ENCODE results near the gene RBBP8NL. TPM values are rescaled to one million over a fixed set of nuclear protein-coding genes. Genes with fewer than 3 reads are reported as not detected.

The RBBP8NL gene
- total and polyA plus RNA-seq, 2 donors (not counting 1 experiment from before 2014, with no cell fraction given): not detected

DNA sequence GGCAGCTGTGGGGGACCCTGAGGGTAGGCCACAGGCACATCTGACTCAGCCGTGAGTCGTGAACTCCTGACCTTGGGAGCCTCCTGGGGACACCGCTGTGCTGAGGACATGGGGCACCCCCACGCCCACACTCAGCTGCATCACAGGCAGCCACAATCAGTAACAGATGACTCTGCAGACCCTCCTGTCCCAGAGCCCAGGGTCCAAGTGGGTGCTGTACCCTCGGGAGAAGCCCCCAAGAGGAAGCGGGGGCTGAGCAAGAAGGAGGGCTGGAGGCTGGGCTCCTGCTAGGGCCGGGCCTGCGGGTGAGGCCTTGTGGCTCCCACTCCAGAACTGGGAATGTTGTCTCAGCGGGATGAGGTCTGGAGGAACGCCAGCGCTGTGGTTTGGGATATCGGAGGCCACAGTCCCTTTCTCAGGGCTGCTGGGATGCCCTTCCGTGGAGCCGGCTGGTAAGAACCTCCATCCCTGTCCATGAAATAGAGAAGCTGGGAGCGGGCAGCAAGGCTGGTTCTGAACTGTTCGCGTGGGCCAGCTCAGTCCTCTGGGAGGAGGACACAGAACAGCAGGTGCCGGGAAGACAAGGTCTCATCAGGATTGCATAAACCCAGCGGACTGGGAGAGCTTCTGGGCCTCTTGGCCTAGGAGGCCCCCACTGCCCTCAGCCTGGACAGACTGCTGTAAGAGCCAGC lies 57.1 kb downstream of the RBBP8NL start:
- Histone ChIP-seq H3K36me3 (ENCODE audit: control insufficient read depth, insufficient read depth, low read length) (no peaks in the 10 kb centered on the region), H4K20me1 (ENCODE audit: control insufficient read depth, extremely low read depth, insufficient read depth, low read length) (no peaks in the 10 kb centered on the region), H3K27ac (ENCODE audit: insufficient read depth, low read length) (peak overlapping the region; percentile 47), H3K4me1 (ENCODE audit: control insufficient read depth, extremely low read depth, insufficient read depth, low read length) (peaks cover 46% of the 10 kb centered on the region), H3K9me3 (ENCODE audit: control insufficient read depth, insufficient read depth, low read depth, low read length) (no peaks in the 10 kb centered on the region), H3K9ac (ENCODE audit: insufficient read depth, low read length) (no peak overlapping the region), H3K79me2 (ENCODE audit: control insufficient read depth, insufficient read depth, low read length) (no peaks in the 10 kb centered on the region), H3K4me3 (replicated peaks in 1 of 4; ENCODE audit: control extremely low read depth in 1 of 4, insufficient read depth in 1 of 4, low read depth in 3 of 4, low read length in 4 of 4) (peak overlapping the region in 1 of 4 experiments; percentile 12), H3K4me2 (ENCODE audit: extremely low read depth, insufficient read depth, low read length) (peak overlapping the region; percentile 54), H2AFZ (ENCODE audit: low read length) (no peak overlapping the region), H3K27me3 (ENCODE audit: control insufficient read depth, insufficient read depth, low read length) (no peaks in the 10 kb centered on the region)
- TF ChIP-seq, protein P1, sequence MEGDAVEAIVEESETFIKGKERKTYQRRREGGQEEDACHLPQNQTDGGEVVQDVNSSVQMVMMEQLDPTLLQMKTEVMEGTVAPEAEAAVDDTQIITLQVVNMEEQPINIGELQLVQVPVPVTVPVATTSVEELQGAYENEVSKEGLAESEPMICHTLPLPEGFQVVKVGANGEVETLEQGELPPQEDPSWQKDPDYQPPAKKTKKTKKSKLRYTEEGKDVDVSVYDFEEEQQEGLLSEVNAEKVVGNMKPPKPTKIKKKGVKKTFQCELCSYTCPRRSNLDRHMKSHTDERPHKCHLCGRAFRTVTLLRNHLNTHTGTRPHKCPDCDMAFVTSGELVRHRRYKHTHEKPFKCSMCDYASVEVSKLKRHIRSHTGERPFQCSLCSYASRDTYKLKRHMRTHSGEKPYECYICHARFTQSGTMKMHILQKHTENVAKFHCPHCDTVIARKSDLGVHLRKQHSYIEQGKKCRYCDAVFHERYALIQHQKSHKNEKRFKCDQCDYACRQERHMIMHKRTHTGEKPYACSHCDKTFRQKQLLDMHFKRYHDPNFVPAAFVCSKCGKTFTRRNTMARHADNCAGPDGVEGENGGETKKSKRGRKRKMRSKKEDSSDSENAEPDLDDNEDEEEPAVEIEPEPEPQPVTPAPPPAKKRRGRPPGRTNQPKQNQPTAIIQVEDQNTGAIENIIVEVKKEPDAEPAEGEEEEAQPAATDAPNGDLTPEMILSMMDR (conservative IDR thresholded peaks at IDR 0.05 in 1 of 2, IDR thresholded peaks at IDR 0.05 in 1 of 2; ENCODE audit: low read depth in 1 of 2, low read length in 2 of 2): no peak
- no peak for TF ChIP-seq EZH2 (IDR thresholded peaks at IDR 0.05; ENCODE audit: low read length, missing control alignments)
- peak; percentile 87 to 89 for DNase-seq (ENCODE audit: low read depth in 2 of 2)

DNA sequence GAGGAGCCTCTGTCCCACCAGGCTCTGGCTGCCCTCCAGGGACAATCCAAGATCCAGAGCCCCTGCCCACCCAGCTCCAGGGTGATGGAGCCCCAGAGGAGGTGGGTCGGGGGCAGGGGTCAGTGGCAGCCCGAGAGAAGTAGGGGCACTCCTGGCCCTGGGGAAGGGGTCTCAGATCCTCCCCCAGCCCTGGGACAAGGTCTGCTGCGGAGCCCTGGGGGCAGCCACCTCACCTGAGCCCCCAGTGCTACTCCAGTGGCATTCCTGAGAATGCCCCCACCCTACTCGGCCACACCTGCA lies 57.6 kb downstream of the RBBP8NL start:
- H3K27me3 ChIP-seq (ENCODE audit: control insufficient read depth, insufficient read depth, low read length): no peaks in the 10 kb centered on the region
- peaks cover 42% of the 10 kb centered on the region for H3K4me1 ChIP-seq (ENCODE audit: control insufficient read depth, extremely low read depth, insufficient read depth, low read length)
- H3K36me3 ChIP-seq (ENCODE audit: control insufficient read depth, insufficient read depth, low read length): peaks cover 2% of the 10 kb centered on the region
- peak overlapping the region; percentile 47 for H3K27ac ChIP-seq (ENCODE audit: insufficient read depth, low read length)
- H3K9ac ChIP-seq (ENCODE audit: insufficient read depth, low read length): no peak overlapping the region
- H3K4me2 ChIP-seq (ENCODE audit: extremely low read depth, insufficient read depth, low read length): peak overlapping the region; percentile 54
- no peak for TF ChIP-seq EZH2 (IDR thresholded peaks at IDR 0.05; ENCODE audit: low read length, missing control alignments)
- TF ChIP-seq, protein P1 (conservative IDR thresholded peaks at IDR 0.05 in 1 of 2, IDR thresholded peaks at IDR 0.05 in 1 of 2; ENCODE audit: low read depth in 1 of 2, low read length in 2 of 2): no peak
- no peak overlapping the region for H2AFZ ChIP-seq (ENCODE audit: low read length)
- no peaks in the 10 kb centered on the region for H4K20me1 ChIP-seq (ENCODE audit: control insufficient read depth, extremely low read depth, insufficient read depth, low read length)
- no peaks in the 10 kb centered on the region for H3K9me3 ChIP-seq (ENCODE audit: control insufficient read depth, insufficient read depth, low read depth, low read length)
- H3K4me3 ChIP-seq (replicated peaks in 1 of 4; ENCODE audit: control extremely low read depth in 1 of 4, insufficient read depth in 1 of 4, low read depth in 3 of 4, low read length in 4 of 4): peak overlapping the region in 1 of 4 experiments; percentile 12
- no peak for DNase-seq (ENCODE audit: low read depth in 2 of 2)
- peaks cover 5% of the 10 kb centered on the region for H3K79me2 ChIP-seq (ENCODE audit: control insufficient read depth, insufficient read depth, low read length)

DNA sequence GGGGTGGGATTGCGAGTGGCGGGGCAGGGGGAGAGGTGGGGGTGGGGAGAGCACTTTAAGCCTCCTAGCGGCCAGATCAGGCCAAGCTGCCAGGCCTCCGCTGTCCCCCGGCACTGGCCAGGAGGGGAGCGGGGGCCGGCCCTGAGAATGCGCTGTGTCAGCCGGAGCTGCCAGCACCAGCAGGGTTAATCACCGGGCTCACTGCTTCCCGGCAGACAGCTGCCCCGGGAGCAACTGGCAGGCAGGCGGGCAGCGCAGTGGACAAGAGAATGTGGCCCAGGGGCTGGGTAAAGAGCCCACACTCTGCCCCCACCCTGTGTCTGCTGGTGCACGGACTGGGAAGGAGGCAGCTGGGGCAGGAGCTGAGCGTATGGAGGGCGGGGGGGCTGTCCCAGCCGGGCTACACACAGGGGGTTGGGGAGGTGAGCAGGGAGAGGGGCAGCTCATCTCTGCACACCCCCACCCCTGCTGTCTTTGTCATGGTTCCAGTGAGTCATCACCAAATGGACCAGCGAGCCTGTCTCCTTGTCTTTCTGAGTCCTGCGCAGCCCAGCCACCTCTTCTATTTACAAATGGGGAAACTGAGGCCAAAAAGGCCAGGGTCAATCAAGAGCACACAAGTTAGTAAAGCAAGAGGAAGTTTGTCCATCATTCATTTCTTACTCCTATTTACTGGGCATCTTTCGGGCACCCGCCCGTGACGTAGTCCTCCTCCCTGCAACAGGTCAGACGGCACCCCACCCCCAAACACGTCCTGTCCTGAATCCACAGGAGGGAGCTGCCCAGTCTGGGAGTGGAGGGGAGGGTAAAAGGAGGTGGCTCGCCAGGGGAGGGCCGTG lies 58.1 kb downstream of the RBBP8NL start:
- Histone ChIP-seq H3K79me2 (ENCODE audit: control insufficient read depth, insufficient read depth, low read length) (peaks cover 5% of the 10 kb centered on the region), H3K27me3 (ENCODE audit: control insufficient read depth, insufficient read depth, low read length) (no peaks in the 10 kb centered on the region), H4K20me1 (ENCODE audit: control insufficient read depth, extremely low read depth, insufficient read depth, low read length) (no peaks in the 10 kb centered on the region), H3K4me1 (ENCODE audit: control insufficient read depth, extremely low read depth, insufficient read depth, low read length) (peaks cover 36% of the 10 kb centered on the region), H3K36me3 (ENCODE audit: control insufficient read depth, insufficient read depth, low read length) (peaks cover 2% of the 10 kb centered on the region), H2AFZ (ENCODE audit: low read length) (no peak overlapping the region), H3K9ac (ENCODE audit: insufficient read depth, low read length) (no peak overlapping the region), H3K4me2 (ENCODE audit: extremely low read depth, insufficient read depth, low read length) (peak overlapping the region; percentile 64), H3K27ac (ENCODE audit: insufficient read depth, low read length) (peak overlapping the region; percentile 47), H3K4me3 (replicated peaks in 1 of 4; ENCODE audit: control extremely low read depth in 1 of 4, insufficient read depth in 1 of 4, low read depth in 3 of 4, low read length in 4 of 4) (peak overlapping the region in 1 of 4 experiments; percentile 50), H3K9me3 (ENCODE audit: control insufficient read depth, insufficient read depth, low read depth, low read length) (no peaks in the 10 kb centered on the region)
- peak; percentile 51 to 66 for DNase-seq (ENCODE audit: low read depth in 2 of 2)
- TF ChIP-seq, protein P1 (conservative IDR thresholded peaks at IDR 0.05 in 1 of 2, IDR thresholded peaks at IDR 0.05 in 1 of 2; ENCODE audit: low read depth in 1 of 2, low read length in 2 of 2): peak in 1 of 2 donors; percentile 36
- TF ChIP-seq EZH2 (IDR thresholded peaks at IDR 0.05; ENCODE audit: low read length, missing control alignments): no peak

All from fibroblast of lung (primary cell).